HEK293 (cell line): ENCODE measurements around the gene SMCHD1.

Source experiments
- PRDM1 ChIP-seq: fragments of 450-650 bp; formaldehyde crosslinking; IDR thresholded peaks from 2 replicates; pipeline ENCODE4; 2016; ENCODE audit warnings: missing biosample characterization, missing genetic modification characterization
- SP2 ChIP-seq: fragments of 450-650 bp; formaldehyde crosslinking; IDR thresholded peaks from 2 replicates; pipeline ENCODE4 v1.5.1; 2016; ENCODE audit warnings: missing biosample characterization, missing genetic modification characterization
- ZBTB1 ChIP-seq: fragments of 450-650 bp; formaldehyde crosslinking; IDR thresholded peaks from 2 replicates; pipeline ENCODE4 v1.5.1; 2016; ENCODE audit warnings: missing biosample characterization, missing genetic modification characterization
- ZBTB10 ChIP-seq: fragments of 450-650 bp; formaldehyde crosslinking; IDR thresholded peaks from 2 replicates; pipeline ENCODE4 v1.5.1; 2016; ENCODE audit warnings: missing biosample characterization, missing genetic modification characterization
- ZBTB20 ChIP-seq: fragments of 450-650 bp; formaldehyde crosslinking; IDR thresholded peaks from 2 replicates; pipeline ENCODE4 v1.5.1; 2016; ENCODE audit warnings: missing biosample characterization, missing genetic modification characterization
- ZBTB8A ChIP-seq: fragments of 450-650 bp; formaldehyde crosslinking; IDR thresholded peaks from 2 replicates; pipeline ENCODE4 v1.5.1; 2016; ENCODE audit warnings: missing biosample characterization, missing genetic modification characterization
- ZNF2 ChIP-seq: fragments of 450-650 bp; formaldehyde crosslinking; IDR thresholded peaks from 2 replicates; pipeline ENCODE4 v1.5.1; 2016; ENCODE audit warnings: missing biosample characterization, missing genetic modification characterization
- ZNF223 ChIP-seq: fragments of 450-650 bp; formaldehyde crosslinking; IDR thresholded peaks from 2 replicates; pipeline ENCODE4 v1.5.1; 2016; ENCODE audit warnings: missing biosample characterization, missing genetic modification characterization
- ZNF394 ChIP-seq: fragments of 450-650 bp; formaldehyde crosslinking; IDR thresholded peaks from 2 replicates; pipeline ENCODE4 v1.5.1; 2016; ENCODE audit warnings: missing biosample characterization, missing genetic modification characterization, mild to moderate bottlenecking, moderate library complexity, borderline replicate concordance
- ZNF398 ChIP-seq: fragments of 450-650 bp; formaldehyde crosslinking; IDR thresholded peaks from 2 replicates; pipeline ENCODE4 v1.5.1; 2017; ENCODE audit warnings: missing biosample characterization, missing genetic modification characterization
- ZNF426 ChIP-seq: fragments of 450-650 bp; formaldehyde crosslinking; IDR thresholded peaks from 2 replicates; pipeline ENCODE4 v1.5.1; 2017; ENCODE audit warnings: missing biosample characterization, missing genetic modification characterization, mild to moderate bottlenecking, inconsistent platforms, moderate library complexity
- ZNF518A ChIP-seq: fragments of 450-650 bp; formaldehyde crosslinking; conservative IDR thresholded peaks from 2 replicates; pipeline ENCODE4 v1.5.1; 2016; ENCODE audit warnings: low read depth, missing biosample characterization, missing genetic modification characterization
- ZNF549 ChIP-seq: fragments of 450-650 bp; IDR thresholded peaks from 2 replicates; pipeline ENCODE4 v1.5.1; 2018; ENCODE audit warnings: missing biosample characterization, missing genetic modification characterization, mild to moderate bottlenecking, inconsistent platforms, moderate library complexity
- ZNF560 ChIP-seq: fragments of 450-650 bp; formaldehyde crosslinking; IDR thresholded peaks from 2 replicates; pipeline ENCODE4 v1.5.1; 2017; ENCODE audit warnings: missing biosample characterization, missing genetic modification characterization, borderline replicate concordance
- ZNF692 ChIP-seq: fragments of 450-650 bp; formaldehyde crosslinking; IDR thresholded peaks from 2 replicates; pipeline ENCODE4 v1.5.1; 2016; ENCODE audit warnings: missing biosample characterization, missing genetic modification characterization
- ZXDB ChIP-seq: fragments of 450-650 bp; formaldehyde crosslinking; IDR thresholded peaks from 2 replicates; pipeline ENCODE4 v1.5.1; 2016; ENCODE audit warnings: missing biosample characterization, missing genetic modification characterization
- TF ChIP-seq, protein P1 (sequence below): fragments of 450-650 bp; formaldehyde crosslinking; IDR thresholded peaks from 2 replicates; pipeline ENCODE4 v1.5.1; 2016; ENCODE audit warnings: missing biosample characterization, missing genetic modification characterization
- TF ChIP-seq, protein P2 (sequence below): fragments of 450-650 bp; formaldehyde crosslinking; IDR thresholded peaks from 2 replicates; pipeline ENCODE4 v1.5.1; 2016; ENCODE audit warnings: missing biosample characterization, missing genetic modification characterization

The SMCHD1 gene

GRCh38 chr18:2654928-2655177, 673 bp upstream of the SMCHD1 start (continued):
- no peak for TF ChIP-seq ZNF518A (tag by site-specific recombination)
- no peak for TF ChIP-seq ZNF549 (tag by site-specific recombination)
- TF ChIP-seq ZXDB (tag by site-specific recombination) = no peak
- no peak for TF ChIP-seq ZBTB1 (tag by site-specific recombination)
- TF ChIP-seq ZNF398 = 0 out of 2 replicates have a peak, but pooled peaks have one; percentile 15
- peak; percentile 94 for TF ChIP-seq ZBTB20 (tag by site-specific recombination)
- no peak for TF ChIP-seq ZNF560 (tag by site-specific recombination)
- TF ChIP-seq ZBTB8A (tag by site-specific recombination) = no peak
- TF ChIP-seq ZNF2 = no peak
- TF ChIP-seq ZNF426 (tag by site-specific recombination) = no peak
- TF ChIP-seq, protein P1, sequence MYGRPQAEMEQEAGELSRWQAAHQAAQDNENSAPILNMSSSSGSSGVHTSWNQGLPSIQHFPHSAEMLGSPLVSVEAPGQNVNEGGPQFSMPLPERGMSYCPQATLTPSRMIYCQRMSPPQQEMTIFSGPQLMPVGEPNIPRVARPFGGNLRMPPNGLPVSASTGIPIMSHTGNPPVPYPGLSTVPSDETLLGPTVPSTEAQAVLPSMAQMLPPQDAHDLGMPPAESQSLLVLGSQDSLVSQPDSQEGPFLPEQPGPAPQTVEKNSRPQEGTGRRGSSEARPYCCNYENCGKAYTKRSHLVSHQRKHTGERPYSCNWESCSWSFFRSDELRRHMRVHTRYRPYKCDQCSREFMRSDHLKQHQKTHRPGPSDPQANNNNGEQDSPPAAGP (tag by site-specific recombination) = no peak
- peak; percentile 99 for TF ChIP-seq ZBTB10
- TF ChIP-seq PRDM1 (tag by site-specific recombination) = no peak
- TF ChIP-seq ZNF394 (tag by site-specific recombination) = no peak
- TF ChIP-seq, protein P2, sequence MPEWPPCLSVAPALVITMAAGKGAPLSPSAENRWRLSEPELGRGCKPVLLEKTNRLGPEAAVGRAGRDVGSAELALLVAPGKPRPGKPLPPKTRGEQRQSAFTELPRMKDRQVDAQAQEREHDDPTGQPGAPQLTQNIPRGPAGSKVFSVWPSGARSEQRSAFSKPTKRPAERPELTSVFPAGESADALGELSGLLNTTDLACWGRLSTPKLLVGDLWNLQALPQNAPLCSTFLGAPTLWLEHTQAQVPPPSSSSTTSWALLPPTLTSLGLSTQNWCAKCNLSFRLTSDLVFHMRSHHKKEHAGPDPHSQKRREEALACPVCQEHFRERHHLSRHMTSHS (tag by site-specific recombination) = no peak
- TF ChIP-seq SP2 (tag by site-specific recombination) = 0 out of 2 replicates have a peak, but pooled peaks have one; percentile 19
- TF ChIP-seq ZNF223 = no peak
- 0 out of 2 replicates have a peak, but pooled peaks have one; percentile 78 for TF ChIP-seq ZNF692
